Fibroblast of lung (primary cell): ENCODE data around the gene EID2B.

Experiments used
- CTCF ChIP-seq, 2 donors: IDR thresholded peaks in 1 of 2; conservative IDR thresholded peaks in 1 of 2; 1 replicate in 1 of 2; 2 replicates in 1 of 2; pipeline ENCODE4 v1.5.1; 2011 to 2012; ENCODE audit warnings: low read length in 2 of 2, control low read depth in 1 of 2, inconsistent platforms in 1 of 2, low read depth in 1 of 2, mild to moderate bottlenecking in 1 of 2
- EZH2 ChIP-seq: IDR thresholded peaks from 2 replicates; pipeline ENCODE4 v1.5.1; 2012; ENCODE audit warnings: low read length, control low read depth, mild to moderate bottlenecking; ENCODE audit errors: missing control alignments

GRCh38 chr19:39520541-39521484, 11.8 kb downstream of the EID2B start:
- TF ChIP-seq CTCF (conservative IDR thresholded peaks at IDR 0.05 in 1 of 2, IDR thresholded peaks at IDR 0.05 in 1 of 2; ENCODE audit: low read depth in 1 of 2, low read length in 2 of 2) (no peak), EZH2 (no peak)
